GM20000 (cell line): ENCODE measurements around the gene PGAP1.
A peak's percentile ranks its signal among the peaks of the same experiment; 100 is the strongest.

Experiments used
- DNase-seq: peaks from one replicate; pipeline ENCODE4 v3.0.0; 2012; ENCODE audit warnings: low spot score
- TF ChIP-seq, protein P1 (sequence below): IDR thresholded peaks from 2 replicates; pipeline ENCODE4 v1.5.1; 2012; ENCODE audit warnings: mild to moderate bottlenecking, control low read depth; ENCODE audit errors: extremely low read depth, missing control alignments

Gene PGAP1, protein sequence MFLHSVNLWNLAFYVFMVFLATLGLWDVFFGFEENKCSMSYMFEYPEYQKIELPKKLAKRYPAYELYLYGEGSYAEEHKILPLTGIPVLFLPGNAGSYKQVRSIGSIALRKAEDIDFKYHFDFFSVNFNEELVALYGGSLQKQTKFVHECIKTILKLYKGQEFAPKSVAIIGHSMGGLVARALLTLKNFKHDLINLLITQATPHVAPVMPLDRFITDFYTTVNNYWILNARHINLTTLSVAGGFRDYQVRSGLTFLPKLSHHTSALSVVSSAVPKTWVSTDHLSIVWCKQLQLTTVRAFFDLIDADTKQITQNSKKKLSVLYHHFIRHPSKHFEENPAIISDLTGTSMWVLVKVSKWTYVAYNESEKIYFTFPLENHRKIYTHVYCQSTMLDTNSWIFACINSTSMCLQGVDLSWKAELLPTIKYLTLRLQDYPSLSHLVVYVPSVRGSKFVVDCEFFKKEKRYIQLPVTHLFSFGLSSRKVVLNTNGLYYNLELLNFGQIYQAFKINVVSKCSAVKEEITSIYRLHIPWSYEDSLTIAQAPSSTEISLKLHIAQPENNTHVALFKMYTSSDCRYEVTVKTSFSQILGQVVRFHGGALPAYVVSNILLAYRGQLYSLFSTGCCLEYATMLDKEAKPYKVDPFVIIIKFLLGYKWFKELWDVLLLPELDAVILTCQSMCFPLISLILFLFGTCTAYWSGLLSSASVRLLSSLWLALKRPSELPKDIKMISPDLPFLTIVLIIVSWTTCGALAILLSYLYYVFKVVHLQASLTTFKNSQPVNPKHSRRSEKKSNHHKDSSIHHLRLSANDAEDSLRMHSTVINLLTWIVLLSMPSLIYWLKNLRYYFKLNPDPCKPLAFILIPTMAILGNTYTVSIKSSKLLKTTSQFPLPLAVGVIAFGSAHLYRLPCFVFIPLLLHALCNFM

DNA sequence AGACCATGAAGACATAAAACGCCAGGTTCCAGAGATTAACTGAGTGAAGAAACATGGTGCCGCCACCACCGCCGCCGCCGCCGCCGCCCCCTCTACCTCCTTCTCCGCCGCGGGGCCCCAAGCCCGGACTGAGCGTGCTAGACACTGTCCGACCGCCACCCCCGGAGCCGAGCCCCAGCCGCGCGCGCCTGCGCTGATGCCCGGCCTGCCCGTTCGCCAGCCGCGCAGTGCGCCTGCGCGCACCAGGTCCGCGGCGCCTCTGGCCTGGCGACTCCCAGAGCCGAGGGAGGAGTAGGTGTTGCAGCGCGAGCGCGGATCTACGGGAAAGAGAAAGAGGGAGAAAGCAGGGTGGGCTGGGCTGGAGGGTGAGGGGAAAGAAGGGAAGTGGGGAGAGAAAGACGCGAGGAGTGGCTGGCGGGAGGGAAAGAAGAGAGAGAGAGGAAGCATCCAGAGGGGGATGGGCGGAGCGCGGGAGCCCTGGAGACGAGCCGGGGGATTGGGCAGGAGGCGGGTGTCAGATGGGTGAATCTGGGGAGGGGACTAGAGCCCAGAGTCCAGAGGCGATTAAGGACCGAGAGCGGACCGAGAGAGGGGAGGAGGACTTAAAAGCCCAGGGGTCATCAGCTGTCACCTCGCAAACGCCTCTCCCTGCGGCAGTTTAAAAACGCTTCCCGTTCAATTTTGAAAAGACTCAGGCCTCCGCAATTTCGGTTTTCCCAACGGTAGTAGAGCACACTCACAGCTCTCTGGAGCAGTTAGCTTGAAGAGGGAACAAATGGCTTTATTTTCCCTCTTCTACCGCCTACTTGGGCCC is at the start of gene PGAP1:
PGAP1 (minus strand) TSS at position 146 of the 814 bp plus-strand sequence; CDS start at position 55, 91 bp downstream.
- peak; percentile 94 for DNase-seq
- TF ChIP-seq, protein P1, sequence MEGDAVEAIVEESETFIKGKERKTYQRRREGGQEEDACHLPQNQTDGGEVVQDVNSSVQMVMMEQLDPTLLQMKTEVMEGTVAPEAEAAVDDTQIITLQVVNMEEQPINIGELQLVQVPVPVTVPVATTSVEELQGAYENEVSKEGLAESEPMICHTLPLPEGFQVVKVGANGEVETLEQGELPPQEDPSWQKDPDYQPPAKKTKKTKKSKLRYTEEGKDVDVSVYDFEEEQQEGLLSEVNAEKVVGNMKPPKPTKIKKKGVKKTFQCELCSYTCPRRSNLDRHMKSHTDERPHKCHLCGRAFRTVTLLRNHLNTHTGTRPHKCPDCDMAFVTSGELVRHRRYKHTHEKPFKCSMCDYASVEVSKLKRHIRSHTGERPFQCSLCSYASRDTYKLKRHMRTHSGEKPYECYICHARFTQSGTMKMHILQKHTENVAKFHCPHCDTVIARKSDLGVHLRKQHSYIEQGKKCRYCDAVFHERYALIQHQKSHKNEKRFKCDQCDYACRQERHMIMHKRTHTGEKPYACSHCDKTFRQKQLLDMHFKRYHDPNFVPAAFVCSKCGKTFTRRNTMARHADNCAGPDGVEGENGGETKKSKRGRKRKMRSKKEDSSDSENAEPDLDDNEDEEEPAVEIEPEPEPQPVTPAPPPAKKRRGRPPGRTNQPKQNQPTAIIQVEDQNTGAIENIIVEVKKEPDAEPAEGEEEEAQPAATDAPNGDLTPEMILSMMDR = no peak

DNA sequence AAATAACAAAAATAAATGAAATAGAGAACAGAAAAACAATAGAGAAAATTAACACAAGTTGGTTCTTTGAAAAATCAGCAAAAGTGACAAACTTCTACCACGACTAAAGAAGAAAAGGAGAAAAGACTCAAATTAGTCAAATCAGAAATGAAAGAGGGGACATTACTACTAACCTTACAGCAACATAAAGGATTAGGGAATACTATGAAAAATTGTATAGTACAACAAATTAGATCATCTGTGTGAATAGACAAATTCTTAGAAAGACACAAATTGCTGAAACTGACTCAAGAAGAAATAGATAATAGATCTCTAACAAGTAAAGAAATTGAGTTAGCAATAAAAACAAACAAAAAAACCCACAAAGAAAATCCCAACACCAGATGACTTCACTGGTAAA is 48.5 kb upstream of the PGAP1 start:
- TF ChIP-seq, protein P1 = no peak
- DNase-seq = no peak

DNA sequence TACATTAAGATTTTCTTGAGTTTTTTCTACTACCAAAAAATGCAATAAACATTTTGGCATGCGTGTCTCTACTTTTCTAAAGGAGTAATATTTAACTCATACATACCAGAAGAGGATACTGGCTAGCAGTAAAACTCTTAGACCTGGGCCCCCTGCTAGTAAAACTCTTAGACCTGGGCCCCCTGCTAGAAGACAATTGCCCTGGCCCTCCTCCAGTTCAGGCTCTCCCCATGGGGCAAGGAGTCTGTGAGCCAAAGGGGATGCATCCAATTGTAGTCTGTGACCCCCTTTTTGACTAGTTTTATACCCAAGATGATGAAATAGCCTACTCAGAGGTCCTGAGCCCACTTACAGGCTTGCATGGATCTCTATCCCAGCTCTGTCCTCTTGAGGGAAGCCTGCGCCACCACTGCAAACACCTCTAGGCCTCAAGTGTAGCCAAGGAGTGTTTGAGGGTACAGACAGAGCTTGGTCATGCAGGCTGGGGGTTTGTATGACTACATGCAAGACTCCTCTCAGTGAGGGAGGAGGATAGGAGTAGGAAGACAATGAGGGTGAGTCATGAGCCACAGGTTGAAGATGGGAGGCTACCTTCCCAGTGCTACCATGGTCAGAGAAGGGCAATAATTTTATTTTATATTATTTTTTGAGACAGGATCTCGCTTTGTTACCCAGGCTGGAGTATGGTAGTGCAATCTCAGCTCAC is 45.2 kb upstream of the PGAP1 start:
- TF ChIP-seq, protein P1 = no peak
- DNase-seq = no peak

DNA sequence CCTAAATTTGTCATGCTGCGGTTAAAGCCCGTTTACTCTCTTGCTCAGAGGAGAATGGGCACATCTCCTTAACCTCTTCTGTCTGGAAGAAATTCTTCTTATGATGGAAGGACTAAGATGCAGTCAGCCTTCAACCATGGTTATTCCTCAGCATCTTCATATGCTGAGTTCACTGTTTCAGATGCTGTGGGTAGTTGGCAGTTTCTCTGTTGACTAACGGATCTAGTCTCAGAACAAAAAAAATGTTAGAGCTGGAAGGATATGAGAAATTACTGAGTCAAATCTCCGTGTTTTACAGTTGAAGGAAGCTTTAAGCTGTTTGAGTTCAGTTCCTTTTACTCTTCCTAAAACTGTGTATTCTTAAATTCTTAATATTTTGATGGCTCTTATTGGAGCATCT is 43.6 kb upstream of the PGAP1 start:
- TF ChIP-seq, protein P1 = no peak
- no peak for DNase-seq

DNA sequence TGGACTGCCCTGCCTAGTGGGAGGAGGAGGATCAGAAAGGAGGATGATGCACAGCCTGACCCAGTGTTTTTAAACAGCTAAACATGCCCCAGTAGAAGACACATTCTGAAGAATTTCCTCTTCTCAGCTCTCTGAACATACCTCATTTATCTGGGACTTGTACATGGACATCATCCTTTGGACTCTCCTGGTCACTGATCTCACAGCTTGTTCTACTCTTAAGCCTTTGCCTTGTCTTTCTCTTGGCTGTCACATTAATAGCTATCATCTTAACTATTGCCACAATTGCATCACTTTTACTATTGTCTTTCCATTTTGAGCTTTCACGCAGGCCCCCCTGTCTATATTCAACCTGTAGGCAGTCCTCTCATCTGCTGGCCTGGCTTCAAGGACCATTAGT is 42.0 kb upstream of the PGAP1 start:
- TF ChIP-seq, protein P1 = no peak
- no peak for DNase-seq

DNA sequence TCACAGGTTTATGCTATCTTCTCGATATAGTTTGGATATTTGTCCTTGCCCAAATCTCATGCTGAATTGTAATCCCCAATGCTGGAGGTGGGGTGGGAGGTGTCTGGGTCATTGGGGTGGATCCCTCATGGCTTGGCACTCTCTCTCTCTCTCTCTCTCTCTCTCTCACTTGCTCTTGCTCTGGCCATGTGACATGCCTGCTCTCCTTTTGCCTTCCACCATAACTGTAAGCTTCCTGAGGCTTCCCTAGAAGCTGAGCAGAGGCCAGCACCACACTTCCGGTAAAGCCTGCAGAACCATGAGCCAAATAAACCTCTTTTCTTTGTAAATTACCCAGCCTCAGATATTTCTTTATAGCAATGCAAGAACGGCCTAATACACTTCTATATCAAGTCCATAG is 41.3 kb upstream of the PGAP1 start:
- no peak for DNase-seq
- TF ChIP-seq, protein P1 = no peak
